Upper lobe of left lung (tissue), 6 donors: ENCODE data around the gene IPCEF1. TPM values are rescaled to one million over a fixed set of nuclear protein-coding genes. Genes with fewer than 3 reads are reported as not detected.

Source experiments
- ATAC-seq, 2 donors: fragments of 200-7000 bp; cut with Tn5 transposase; one replicate each; pipeline ENCODE4 v1.9.1; 2022; ENCODE audit warnings: mild to moderate bottlenecking in 2 of 2, moderate library complexity in 2 of 2; ENCODE audit not compliant: low FRiP score in 2 of 2
- DNase-seq, 2 donors: peaks; one replicate each; pipeline ENCODE4 v3.0.0-alpha.2; 2019 to 2020
- H3K27ac ChIP-seq, 4 donors: fragments of 200-600 bp; sonication (generic); one replicate each; pipeline ENCODE4 v1.5.1; 2016 to 2019
- H3K27me3 ChIP-seq, 4 donors: fragments of 200-600 bp; sonication (generic); one replicate each; pipeline ENCODE4 v1.5.1; 2017 to 2019
- H3K36me3 ChIP-seq, 4 donors: fragments of 200-600 bp; sonication (generic); one replicate each; pipeline ENCODE4 v1.5.1; 2016 to 2019
- H3K4me1 ChIP-seq, 4 donors: fragments of 200-600 bp; sonication (generic); one replicate each; pipeline ENCODE4 v1.5.1; 2018 to 2019
- H3K4me3 ChIP-seq, 4 donors: fragments of 200-600 bp; sonication (generic); one replicate each; pipeline ENCODE4 v1.5.1; 2017 to 2019; ENCODE audit warnings: mild to moderate bottlenecking in 2 of 4, moderate library complexity in 1 of 4
- H3K9me3 ChIP-seq, 4 donors: fragments of 200-600 bp; sonication (generic); one replicate each; pipeline ENCODE4 v1.5.1; 2018 to 2019
- CTCF ChIP-seq, 6 experiments: fragments of 450-650 bp in 4 of 6; fragments of 200-600 bp in 2 of 6; sonication (generic) in 2 of 6; IDR thresholded peaks; one replicate each; pipeline ENCODE4 v1.5.1; 2016 to 2019; ENCODE audit warnings: antibody characterized with exemption in 6 of 6
- EP300 ChIP-seq, 4 donors: sonication (generic); formaldehyde crosslinking; IDR thresholded peaks; one replicate each; pipeline ENCODE4 v1.5.1; 2017; ENCODE audit warnings: antibody characterized with exemption in 4 of 4, control low read depth in 2 of 4
- POLR2A ChIP-seq, 4 donors: fragments of 450-650 bp; IDR thresholded peaks; one replicate each; pipeline ENCODE4 v1.5.1; 2016 to 2017; ENCODE audit warnings: antibody characterized with exemption in 4 of 4, mild to moderate bottlenecking in 2 of 4
- POLR2AphosphoS5 ChIP-seq, 2 donors: sonication (generic); formaldehyde crosslinking; IDR thresholded peaks; one replicate each; pipeline ENCODE4 v1.5.1; 2017; ENCODE audit warnings: antibody characterized with exemption in 2 of 2
- WGBS, 2 donors: methylation state at CpG; one replicate each; pipeline ENCODE4 v1.1.5; 2017 to 2018; 5-methylcytosine and 5-hydroxymethylcytosine counted together
- total RNA-seq, 6 donors: library from RNA; depleted of rRNA in 4 of 6; stranded (reverse); fragments of >200 nt in 4 of 6; gene quantifications; one replicate each; pipeline versions ENCODE4 v1.1.0 to v1.2.1, GENCODE V29; 2016 to 2021
- donor health status: DM: no; HTN: no; CAD: no; lungs with moderate emphysema.
- donor health status: DM: no; HTN: yes; CAD: no; lungs with severe emphysema.

IPCEF1 gene
- total RNA-seq, 6 donors from 2014 or later = 1.0 to 5.5 (median 4.0) TPM

GRCh38 chr6:154402081-154402780 is 45.6 kb upstream of the IPCEF1 start:
- no peaks in the 10 kb centered on the region for H3K4me1 ChIP-seq
- H3K27ac ChIP-seq = no peak overlapping the region
- H3K27me3 ChIP-seq = no peaks in the 10 kb centered on the region
- H3K9me3 ChIP-seq = no peaks in the 10 kb centered on the region
- WGBS, 2 donors = 90 to 97% methylated on average over 6 of the region's 6 CpGs
- DNase-seq = no peak
- peaks cover 0 to 7% (median 0%) of the 10 kb centered on the region in 4 donors for H3K36me3 ChIP-seq
- H3K4me3 ChIP-seq = no peak overlapping the region
- ATAC-seq = no peak
- TF ChIP-seq EP300 (IDR thresholded peaks at IDR 0.05) (no peak), POLR2A (IDR thresholded peaks at IDR 0.05) (no peak), CTCF (IDR thresholded peaks at IDR 0.05) (no peak), POLR2AphosphoS5 (IDR thresholded peaks at IDR 0.05) (no peak)

- Histone ChIP-seq H3K4me3 (no peak overlapping the region), H3K36me3 (no peaks in the 10 kb centered on the region), H3K4me1 (no peaks in the 10 kb centered on the region), H3K9me3 (no peaks in the 10 kb centered on the region), H3K27ac (no peak overlapping the region), H3K27me3 (no peaks in the 10 kb centered on the region)
- 85 to 88% methylated on average over 4 to 5 of the region's 5 CpGs for WGBS, 2 donors
- ATAC-seq = no peak
- no peak for DNase-seq
- no peak for TF ChIP-seq EP300 (IDR thresholded peaks at IDR 0.05)
- TF ChIP-seq POLR2AphosphoS5 (IDR thresholded peaks at IDR 0.05) = no peak
- no peak for TF ChIP-seq POLR2A (IDR thresholded peaks at IDR 0.05)
- TF ChIP-seq CTCF (IDR thresholded peaks at IDR 0.05) = no peak
Observed at GRCh38 chr6:154399097-154399496, 42.5 kb upstream of the IPCEF1 start.

GRCh38 chr6:154397491-154398195 is 41.0 kb upstream of the IPCEF1 start:
- Histone ChIP-seq H3K27ac (no peak overlapping the region), H3K36me3 (no peaks in the 10 kb centered on the region), H3K4me3 (no peak overlapping the region), H3K9me3 (no peaks in the 10 kb centered on the region), H3K27me3 (no peaks in the 10 kb centered on the region), H3K4me1 (no peaks in the 10 kb centered on the region)
- 91 to 97% methylated on average over 9 of the region's 9 CpGs for WGBS, 2 donors
- no peak for DNase-seq
- no peak for TF ChIP-seq POLR2AphosphoS5 (IDR thresholded peaks at IDR 0.05)
- no peak for TF ChIP-seq EP300 (IDR thresholded peaks at IDR 0.05)
- no peak for TF ChIP-seq POLR2A (IDR thresholded peaks at IDR 0.05)
- TF ChIP-seq CTCF (IDR thresholded peaks at IDR 0.05) = no peak
- ATAC-seq = peak in 1 of 2 donors; percentile 57

- no peak overlapping the region for H3K27ac ChIP-seq
- H3K27me3 ChIP-seq = no peaks in the 10 kb centered on the region
- H3K4me1 ChIP-seq = no peaks in the 10 kb centered on the region
- no peaks in the 10 kb centered on the region for H3K36me3 ChIP-seq
- H3K9me3 ChIP-seq = no peaks in the 10 kb centered on the region
- DNase-seq (no peak), ATAC-seq (no peak)
- WGBS, 2 donors = 93 to 94% methylated on average over 6 of the region's 6 CpGs
- TF ChIP-seq POLR2AphosphoS5 (IDR thresholded peaks at IDR 0.05) (no peak), CTCF (IDR thresholded peaks at IDR 0.05) (no peak), EP300 (IDR thresholded peaks at IDR 0.05) (no peak), POLR2A (IDR thresholded peaks at IDR 0.05) (no peak)
- H3K4me3 ChIP-seq = no peak overlapping the region
Observed at GRCh38 chr6:154395878-154396277, 39.3 kb upstream of the IPCEF1 start.
